ENCODE data around the gene GFOD2.
A peak's percentile ranks its signal among the peaks of the same experiment; 100 is the strongest.

- TF ChIP-seq, protein P1, sequence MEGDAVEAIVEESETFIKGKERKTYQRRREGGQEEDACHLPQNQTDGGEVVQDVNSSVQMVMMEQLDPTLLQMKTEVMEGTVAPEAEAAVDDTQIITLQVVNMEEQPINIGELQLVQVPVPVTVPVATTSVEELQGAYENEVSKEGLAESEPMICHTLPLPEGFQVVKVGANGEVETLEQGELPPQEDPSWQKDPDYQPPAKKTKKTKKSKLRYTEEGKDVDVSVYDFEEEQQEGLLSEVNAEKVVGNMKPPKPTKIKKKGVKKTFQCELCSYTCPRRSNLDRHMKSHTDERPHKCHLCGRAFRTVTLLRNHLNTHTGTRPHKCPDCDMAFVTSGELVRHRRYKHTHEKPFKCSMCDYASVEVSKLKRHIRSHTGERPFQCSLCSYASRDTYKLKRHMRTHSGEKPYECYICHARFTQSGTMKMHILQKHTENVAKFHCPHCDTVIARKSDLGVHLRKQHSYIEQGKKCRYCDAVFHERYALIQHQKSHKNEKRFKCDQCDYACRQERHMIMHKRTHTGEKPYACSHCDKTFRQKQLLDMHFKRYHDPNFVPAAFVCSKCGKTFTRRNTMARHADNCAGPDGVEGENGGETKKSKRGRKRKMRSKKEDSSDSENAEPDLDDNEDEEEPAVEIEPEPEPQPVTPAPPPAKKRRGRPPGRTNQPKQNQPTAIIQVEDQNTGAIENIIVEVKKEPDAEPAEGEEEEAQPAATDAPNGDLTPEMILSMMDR (IDR thresholded peaks at IDR 0.05), result peak; percentile 73 to 84 (median 79)
- TF ChIP-seq POLR2A (IDR thresholded peaks at IDR 0.05), result no peak
Measured at GRCh38 chr16:67672739-67673662, 46.1 kb downstream of the GFOD2 start.
